Activated T-cell treated with anti-CD3 and anti-CD28 coated beads, Interleukin-2, amount 50 U/mL, for 72 hours (primary cell): ENCODE results near the gene SCGB1A1. TPM values are rescaled to one million over a fixed set of nuclear protein-coding genes. Genes with fewer than 3 reads are reported as not detected.

ENCODE experiments used
- ATAC-seq, 2 donors: fragments of 150-1000 bp; cut with Tn5 transposase; replicated peaks in 1 of 2; 2 replicates each; pipeline ENCODE4 v1.10.0; 2021; ENCODE audit warnings: moderate library complexity in 2 of 2, mild to moderate bottlenecking in 1 of 2
- DNase-seq, 2 donors: peaks; one replicate each; pipeline ENCODE4 v3.0.0; 2021 to 2022; ENCODE audit warnings: mixed read lengths in 1 of 2
- H3K27ac Mint-ChIP-seq: one replicate; pipeline ENCODE4 v1.8.0; 2022; ENCODE audit warnings: mild to moderate bottlenecking, moderate library complexity, mixed read lengths
- H3K27me3 Mint-ChIP-seq: one replicate; pipeline ENCODE4 v1.8.0; 2022; ENCODE audit warnings: low read depth, mixed read lengths
- H3K36me3 Mint-ChIP-seq, 2 donors: one replicate each; pipeline ENCODE4 v1.8.0; 2022; ENCODE audit warnings: mixed read lengths in 2 of 2, mild to moderate bottlenecking in 1 of 2; ENCODE audit not compliant: insufficient read depth in 2 of 2
- H3K4me1 Mint-ChIP-seq: one replicate; pipeline ENCODE4 v1.8.0; 2022; ENCODE audit warnings: low read depth, mixed read lengths
- H3K4me3 Mint-ChIP-seq, 2 donors: one replicate each; pipeline ENCODE4 v1.8.0; 2022; ENCODE audit warnings: mild to moderate bottlenecking in 2 of 2, mixed read lengths in 2 of 2, moderate library complexity in 2 of 2
- H3K9me3 Mint-ChIP-seq, 2 donors: one replicate each; pipeline ENCODE4 v1.8.0; 2022; ENCODE audit warnings: mixed read lengths in 2 of 2
- total RNA-seq, 2 donors: library from RNA; stranded (reverse); gene quantifications; one replicate each; pipeline ENCODE4 v1.2.3, GENCODE V29; 2022

SCGB1A1 gene
- total RNA-seq, 2 donors from 2014 or later: not detected

DNA sequence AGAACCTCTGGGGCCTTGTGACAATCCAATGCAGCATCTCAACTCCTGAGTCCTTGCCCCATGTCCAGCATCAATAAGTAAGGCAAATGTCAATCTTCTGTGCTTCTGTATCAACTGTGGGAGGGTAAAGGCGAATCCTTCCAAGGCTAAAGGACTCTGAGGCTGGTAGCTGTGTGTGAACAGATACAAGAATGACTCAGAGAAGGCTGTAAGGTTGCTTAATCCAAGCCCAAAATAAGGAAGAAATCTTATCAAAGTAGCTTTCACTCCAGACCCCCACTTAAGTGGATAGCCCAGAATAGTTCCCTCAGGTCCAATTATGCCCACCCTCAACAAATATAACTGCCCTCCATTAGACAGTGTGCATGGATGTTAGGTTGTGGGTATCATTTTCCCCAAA is 28.1 kb upstream of the SCGB1A1 start:
- no peaks in the 10 kb centered on the region for H3K36me3 Mint-ChIP-seq
- ATAC-seq: no peak
- DNase-seq: no peak

DNA sequence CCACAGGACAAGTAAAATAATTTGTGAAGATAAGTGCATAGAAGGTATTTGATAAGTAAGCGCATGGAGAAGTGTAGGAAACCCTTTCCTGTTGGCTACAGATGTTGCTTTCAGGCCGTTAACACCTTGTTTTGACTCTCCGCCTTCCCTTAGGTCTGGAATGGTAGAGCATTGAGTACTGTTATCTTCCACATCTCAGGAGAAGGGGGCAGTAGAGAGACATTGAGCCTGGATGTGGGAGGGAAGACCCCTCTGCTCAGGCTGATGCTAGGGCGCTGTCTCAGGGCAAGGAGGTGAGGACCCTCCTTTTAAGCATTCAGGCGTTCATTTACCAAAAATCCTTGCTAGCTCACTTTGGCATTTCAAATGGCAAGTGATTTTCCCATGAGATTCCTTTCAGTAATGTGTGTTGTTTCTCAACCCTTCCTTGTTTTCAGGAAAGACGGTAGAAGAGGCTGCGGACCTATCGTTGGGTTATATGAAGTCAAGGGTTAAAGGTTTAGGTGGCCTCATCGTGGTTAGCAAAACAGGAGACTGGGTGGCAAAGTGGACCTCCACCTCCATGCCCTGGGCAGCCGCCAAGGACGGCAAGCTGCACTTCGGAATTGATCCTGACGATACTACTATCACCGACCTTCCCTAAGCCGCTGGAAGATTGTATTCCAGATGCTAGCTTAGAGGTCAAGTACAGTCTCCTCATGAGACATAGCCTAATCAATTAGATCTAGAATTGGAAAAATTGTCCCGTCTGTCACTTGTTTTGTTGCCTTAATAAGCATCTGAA is 27.0 kb upstream of the SCGB1A1 start:
- no peak overlapping the region for H3K27ac Mint-ChIP-seq
- H3K9me3 Mint-ChIP-seq: no peaks in the 10 kb centered on the region
- ATAC-seq (no peak), DNase-seq (no peak)
- no peaks in the 10 kb centered on the region for H3K27me3 Mint-ChIP-seq
- no peak overlapping the region for H3K4me3 Mint-ChIP-seq
- H3K4me1 Mint-ChIP-seq: peaks cover 8% of the 10 kb centered on the region
- H3K36me3 Mint-ChIP-seq: no peaks in the 10 kb centered on the region

More for the DNA sequence above, 28.1 kb upstream of the SCGB1A1 start:
- no peak overlapping the region for H3K27ac Mint-ChIP-seq
- H3K4me1 Mint-ChIP-seq: peaks cover 14% of the 10 kb centered on the region
- no peak overlapping the region for H3K4me3 Mint-ChIP-seq
- no peaks in the 10 kb centered on the region for H3K27me3 Mint-ChIP-seq
- no peaks in the 10 kb centered on the region for H3K9me3 Mint-ChIP-seq

DNA sequence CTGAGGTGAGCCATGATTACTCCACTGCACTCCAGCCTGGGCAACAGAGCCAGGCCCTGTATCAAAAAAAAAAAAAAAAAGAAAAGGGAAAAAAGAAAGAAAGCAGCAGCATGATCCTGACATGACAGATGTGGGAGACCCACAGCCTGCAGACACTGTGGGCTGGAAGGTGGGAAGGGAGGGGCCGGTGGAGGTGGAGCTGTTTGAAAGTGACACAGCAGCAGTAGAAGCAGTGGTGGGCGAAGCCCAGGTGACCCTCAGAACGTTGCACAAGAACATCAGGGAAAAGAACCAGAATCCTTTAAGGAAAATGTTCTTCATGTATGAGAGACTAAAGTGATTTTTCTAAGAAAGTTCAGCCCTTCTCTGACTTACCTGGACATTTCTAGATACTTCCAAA is 26.3 kb upstream of the SCGB1A1 start:
- Mint-ChIP-seq H3K9me3 (no peaks in the 10 kb centered on the region), H3K4me1 (peaks cover 6% of the 10 kb centered on the region), H3K36me3 (no peaks in the 10 kb centered on the region), H3K27me3 (no peaks in the 10 kb centered on the region), H3K4me3 (no peak overlapping the region), H3K27ac (no peak overlapping the region)
- DNase-seq (no peak), ATAC-seq (no peak)

DNA sequence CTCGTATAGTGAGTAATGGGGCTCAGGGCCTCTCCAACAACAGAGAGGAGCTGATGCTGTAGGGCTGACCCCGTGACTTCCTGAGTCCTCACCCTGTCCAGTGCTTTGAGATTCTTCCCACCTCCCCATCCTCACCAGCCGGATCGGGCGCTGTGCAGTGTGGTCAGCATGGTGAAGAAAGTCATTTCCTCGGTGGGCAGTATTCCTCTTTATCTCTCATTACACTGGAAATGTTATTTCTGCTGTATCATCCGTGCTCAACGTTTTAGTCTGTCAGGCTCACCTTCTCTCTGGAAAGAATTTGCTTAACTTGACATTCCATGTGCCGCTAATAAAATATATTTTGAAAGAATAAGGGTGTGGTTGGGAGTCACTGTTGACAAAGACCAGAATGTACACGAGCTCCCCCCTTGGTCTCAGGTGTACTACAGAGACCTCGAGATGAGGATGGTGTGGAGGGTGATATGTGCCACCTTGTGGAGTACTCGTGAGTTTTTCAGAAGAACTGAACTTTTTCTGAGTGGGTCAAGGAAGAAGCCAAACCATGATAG is 25.7 kb upstream of the SCGB1A1 start:
- Mint-ChIP-seq H3K27me3 (no peaks in the 10 kb centered on the region), H3K27ac (no peak overlapping the region), H3K9me3 (no peaks in the 10 kb centered on the region), H3K4me1 (peaks cover 7% of the 10 kb centered on the region), H3K4me3 (no peak overlapping the region), H3K36me3 (no peaks in the 10 kb centered on the region)
- ATAC-seq (peak; percentile 62 to 64), DNase-seq (peak in 1 of 2 donors; percentile 33)

DNA sequence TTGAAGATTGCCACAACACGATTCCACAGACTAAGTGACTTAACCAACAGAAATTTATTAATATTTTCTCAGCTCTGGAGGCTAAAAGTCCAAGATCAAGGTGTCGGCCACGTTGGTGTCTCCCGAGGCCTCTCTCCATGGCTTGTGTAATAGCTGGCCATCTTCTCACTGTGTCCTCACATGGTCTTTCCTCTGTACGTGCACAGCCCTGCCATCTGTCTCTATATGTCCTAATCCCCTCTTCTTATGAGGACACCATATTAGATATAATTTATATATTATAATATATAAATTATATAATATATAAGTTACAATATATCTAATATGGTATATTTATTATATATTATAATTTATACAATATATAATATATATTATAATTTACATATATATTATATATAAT is 25.1 kb upstream of the SCGB1A1 start:
- no peak for ATAC-seq
- Mint-ChIP-seq H3K27ac (no peak overlapping the region), H3K4me3 (no peak overlapping the region), H3K9me3 (no peaks in the 10 kb centered on the region), H3K27me3 (no peaks in the 10 kb centered on the region), H3K4me1 (peaks cover 13% of the 10 kb centered on the region), H3K36me3 (no peaks in the 10 kb centered on the region)
- DNase-seq: no peak

DNA sequence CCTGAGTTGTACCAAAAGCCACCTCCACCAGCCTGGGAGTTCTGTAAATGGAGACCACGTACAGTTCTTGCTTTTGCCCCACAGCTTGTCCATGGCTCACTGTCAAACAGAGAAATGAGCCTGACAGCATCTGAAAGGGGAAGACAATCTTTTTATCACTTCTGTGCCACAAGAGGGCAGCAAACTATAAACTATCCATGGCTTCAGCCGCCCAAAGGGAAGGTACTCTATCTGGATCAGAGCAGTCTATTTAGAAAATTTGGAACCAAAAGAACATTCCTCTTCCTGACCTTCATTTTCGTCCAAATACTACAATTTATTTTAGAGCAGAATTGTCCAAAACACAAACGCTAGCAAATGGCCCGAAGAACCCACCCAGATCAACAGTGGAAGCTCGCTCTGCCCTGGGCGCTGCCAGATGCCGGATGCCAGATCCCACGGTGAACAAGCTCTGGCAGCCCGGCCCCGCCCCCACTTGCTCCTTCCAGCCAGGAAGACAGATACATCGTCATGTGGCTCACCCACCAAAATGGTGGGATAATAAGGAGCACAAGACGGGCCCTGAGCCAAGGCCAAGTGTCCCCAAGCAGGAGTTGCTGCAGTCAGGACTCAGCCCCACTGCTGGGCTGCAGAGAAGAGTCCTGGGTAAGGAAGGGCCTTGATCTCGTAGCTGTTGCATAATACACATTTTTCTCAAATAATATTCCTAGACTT is 23.9 kb upstream of the SCGB1A1 start:
- Mint-ChIP-seq H3K4me1 (peaks cover 26% of the 10 kb centered on the region), H3K36me3 (no peaks in the 10 kb centered on the region), H3K4me3 (no peak overlapping the region), H3K27me3 (no peaks in the 10 kb centered on the region), H3K27ac (peak overlapping the region; percentile 60), H3K9me3 (no peaks in the 10 kb centered on the region)
- peak; percentile 42 to 55 for DNase-seq
- ATAC-seq: peak; percentile 79 to 82

DNA sequence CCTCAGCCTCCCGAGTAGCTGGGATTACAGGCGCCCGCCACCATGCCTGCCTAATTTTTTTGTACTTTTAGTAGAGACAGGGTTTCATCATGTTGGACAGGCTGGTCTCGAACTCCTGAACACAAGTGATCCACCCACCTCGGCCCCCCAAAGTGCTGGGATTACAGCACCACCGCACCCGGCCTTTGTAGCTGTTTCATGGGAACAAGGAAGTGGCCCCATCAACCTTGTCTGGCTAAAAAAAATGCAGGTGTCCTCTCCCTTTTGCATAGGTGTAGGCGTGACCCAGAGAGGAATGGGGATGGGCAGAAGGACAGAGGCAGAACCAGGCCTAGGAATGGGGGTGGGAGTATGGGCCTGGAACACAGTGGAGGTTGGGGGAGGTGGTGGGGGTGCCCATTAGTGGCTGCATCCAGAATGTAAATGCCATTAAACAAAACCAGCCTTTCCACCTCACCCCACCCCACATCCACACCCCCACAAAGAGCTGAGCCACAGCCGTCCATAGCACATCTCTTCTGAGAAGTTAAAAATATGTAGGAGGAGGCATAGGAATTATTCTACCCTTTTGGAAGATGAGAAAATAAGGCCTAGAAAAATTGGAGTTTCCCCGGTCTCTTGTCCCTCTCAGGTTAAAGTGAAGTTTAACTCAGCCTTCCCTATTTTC is 22.8 kb upstream of the SCGB1A1 start:
- Mint-ChIP-seq H3K9me3 (no peaks in the 10 kb centered on the region), H3K27me3 (no peaks in the 10 kb centered on the region), H3K36me3 (no peaks in the 10 kb centered on the region), H3K4me1 (peaks cover 32% of the 10 kb centered on the region), H3K27ac (no peak overlapping the region), H3K4me3 (no peak overlapping the region)
- ATAC-seq (no peak), DNase-seq (no peak)

DNA sequence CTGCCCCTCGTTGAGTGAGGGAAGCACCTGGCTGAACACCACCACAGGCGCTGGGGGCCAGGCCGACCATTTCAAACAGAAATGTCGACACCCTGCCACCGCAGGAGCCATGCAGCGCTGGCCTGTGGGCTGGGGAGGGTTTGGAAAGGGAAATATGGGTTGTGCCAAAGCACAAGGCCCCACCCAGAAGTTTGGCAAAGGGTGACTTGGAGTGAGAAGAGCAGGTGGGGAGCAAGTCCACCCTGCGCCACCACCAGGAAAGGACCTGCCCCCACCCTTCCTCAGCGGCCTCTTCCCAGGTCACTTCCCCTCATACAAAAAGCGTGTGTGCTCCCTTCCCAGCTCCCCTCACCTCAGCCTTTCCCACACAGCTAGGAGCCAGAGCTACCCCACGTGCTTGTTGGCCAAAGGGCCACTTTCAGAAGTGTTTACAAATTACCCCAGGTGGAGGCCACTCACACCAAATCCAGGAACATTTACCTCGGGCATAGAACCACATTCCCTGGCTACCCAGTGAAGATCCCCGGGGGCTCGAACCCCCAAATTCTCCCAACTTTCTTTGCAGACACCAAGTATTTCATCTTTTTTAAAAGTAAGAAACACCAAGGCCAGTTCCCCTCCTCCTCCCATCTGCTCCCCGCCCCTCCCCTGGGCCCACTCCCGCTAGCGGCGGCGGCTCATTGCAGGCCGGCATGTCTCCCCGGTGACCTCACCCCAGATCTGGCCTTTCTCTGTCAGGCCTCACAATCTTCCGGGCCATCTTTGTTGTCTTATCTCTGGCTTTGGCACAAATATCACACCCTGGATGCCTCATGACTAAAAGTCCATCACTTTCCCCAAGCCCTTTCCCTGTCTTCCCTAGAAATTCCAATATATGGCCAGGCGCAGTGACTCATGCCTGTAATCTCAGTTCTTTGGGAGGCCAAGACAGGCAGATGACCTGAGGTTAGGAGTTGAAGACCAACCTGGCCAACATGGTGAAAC is 20.5 kb upstream of the SCGB1A1 start:
- no peaks in the 10 kb centered on the region for H3K36me3 Mint-ChIP-seq
- H3K27ac Mint-ChIP-seq: no peak overlapping the region

DNA sequence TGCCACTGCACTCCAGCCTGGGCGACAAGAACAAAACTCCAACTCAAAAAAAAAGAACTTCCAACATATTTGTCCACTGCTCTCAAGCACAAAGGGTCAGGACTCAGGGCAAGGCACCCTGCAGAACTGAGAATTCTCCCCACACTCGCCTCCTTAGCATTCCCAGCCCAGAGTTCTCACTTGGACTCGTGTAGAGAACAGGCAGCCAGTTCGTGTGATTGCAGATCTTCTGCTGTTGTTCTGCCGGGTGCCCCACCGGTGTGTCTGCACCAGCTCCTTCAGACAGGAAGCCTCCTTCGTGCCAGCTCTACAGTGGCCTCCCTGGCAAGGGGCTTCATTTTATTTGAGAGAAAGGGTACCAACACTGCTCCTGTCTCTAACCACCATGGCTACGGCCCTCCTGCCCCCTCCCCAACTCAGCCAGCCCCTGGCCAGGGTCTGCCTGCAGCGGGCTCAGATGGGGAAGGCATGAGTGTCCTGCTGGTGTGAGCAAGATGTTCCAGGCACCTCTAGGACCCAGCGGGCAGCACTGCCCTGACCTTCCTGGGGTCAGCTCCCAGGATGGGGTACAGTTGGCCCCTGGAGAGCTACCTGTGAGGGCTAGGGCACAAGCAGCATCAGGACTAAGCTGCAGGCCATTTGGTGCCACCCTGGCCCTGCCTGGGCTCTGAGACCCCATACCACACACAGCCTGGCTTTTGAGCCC is 19.5 kb upstream of the SCGB1A1 start:
- ATAC-seq (no peak), DNase-seq (no peak)
- H3K36me3 Mint-ChIP-seq: no peaks in the 10 kb centered on the region
- H3K27me3 Mint-ChIP-seq: no peaks in the 10 kb centered on the region
- H3K4me1 Mint-ChIP-seq: peaks cover 52% of the 10 kb centered on the region
- H3K27ac Mint-ChIP-seq: peak overlapping the region; percentile 68
- H3K9me3 Mint-ChIP-seq: no peaks in the 10 kb centered on the region
- H3K4me3 Mint-ChIP-seq: peak overlapping the region in 1 of 2 donors; percentile 19

More for the DNA sequence above, 20.5 kb upstream of the SCGB1A1 start:
- peaks cover 52% of the 10 kb centered on the region for H3K4me1 Mint-ChIP-seq
- H3K27me3 Mint-ChIP-seq: no peaks in the 10 kb centered on the region
- no peak overlapping the region for H3K4me3 Mint-ChIP-seq
- DNase-seq (no peak), ATAC-seq (no peak)
- no peaks in the 10 kb centered on the region for H3K9me3 Mint-ChIP-seq

DNA sequence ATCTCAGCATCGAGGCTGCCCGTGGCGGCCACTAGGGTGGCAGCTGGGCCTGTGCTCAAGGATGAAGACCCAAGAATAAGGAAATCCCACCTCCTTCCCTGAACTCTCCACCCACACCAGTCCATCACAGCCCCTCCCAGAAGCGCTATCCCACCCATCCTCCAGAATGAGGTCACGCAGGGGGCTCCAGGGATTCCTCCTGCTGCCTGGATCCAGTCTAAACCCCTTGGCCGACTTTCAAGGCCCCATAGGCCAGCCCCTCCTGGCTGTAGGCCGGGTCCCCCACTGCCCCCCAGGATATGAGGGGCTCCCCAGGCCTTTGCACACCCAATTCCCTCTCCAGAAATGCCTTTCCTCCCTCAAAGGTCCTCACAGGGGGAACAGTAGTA is 19.0 kb upstream of the SCGB1A1 start:
- H3K4me3 Mint-ChIP-seq: no peak overlapping the region
- H3K27ac Mint-ChIP-seq: peak overlapping the region; percentile 68
- H3K27me3 Mint-ChIP-seq: no peaks in the 10 kb centered on the region
- H3K4me1 Mint-ChIP-seq: peaks cover 49% of the 10 kb centered on the region
- ATAC-seq: no peak
- DNase-seq: no peak
- no peaks in the 10 kb centered on the region for H3K36me3 Mint-ChIP-seq
- no peaks in the 10 kb centered on the region for H3K9me3 Mint-ChIP-seq

DNA sequence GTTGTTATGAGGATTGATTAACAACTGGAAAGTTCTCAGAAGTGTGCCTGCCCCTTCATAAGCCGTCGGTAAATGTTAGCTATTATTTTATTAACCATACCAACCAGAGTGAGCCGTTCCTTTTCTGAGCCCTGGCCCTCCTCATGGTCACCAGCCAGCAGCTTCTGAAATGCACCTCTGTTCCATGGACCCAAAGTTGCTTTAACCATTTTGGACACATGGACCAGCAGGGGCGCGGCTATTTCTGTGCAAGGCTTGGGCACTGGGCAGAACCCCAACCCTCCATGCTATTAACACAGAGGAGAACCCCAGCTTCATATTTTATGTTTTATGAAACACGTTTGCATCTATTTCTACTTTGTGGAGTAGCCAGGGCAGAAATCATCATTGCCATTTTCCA is 18.6 kb upstream of the SCGB1A1 start:
- Mint-ChIP-seq H3K9me3 (no peaks in the 10 kb centered on the region), H3K4me1 (peaks cover 46% of the 10 kb centered on the region), H3K4me3 (no peak overlapping the region), H3K36me3 (no peaks in the 10 kb centered on the region), H3K27ac (peak overlapping the region; percentile 63), H3K27me3 (no peaks in the 10 kb centered on the region)
- ATAC-seq: no peak
- no peak for DNase-seq

DNA sequence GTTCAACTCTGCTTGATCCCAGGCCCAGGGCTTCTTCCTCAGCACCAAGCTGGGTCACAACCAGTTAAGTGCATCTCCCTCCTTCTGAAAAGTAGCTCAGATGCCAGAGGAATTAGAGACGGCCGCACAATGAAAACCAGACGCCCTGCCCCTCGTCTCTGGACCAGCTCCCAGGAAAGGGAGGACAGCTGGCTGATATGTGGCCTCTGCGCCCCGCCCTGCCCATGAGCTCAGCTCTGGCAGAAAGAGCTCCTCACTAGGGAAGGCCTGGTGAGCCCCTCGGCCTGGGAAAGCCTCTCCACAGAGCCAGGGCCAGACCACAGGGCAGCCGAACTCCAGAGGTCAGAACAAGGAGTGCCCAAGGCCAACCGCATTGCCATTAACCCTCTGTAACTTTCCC is 18.1 kb upstream of the SCGB1A1 start:
- Mint-ChIP-seq H3K4me1 (peaks cover 46% of the 10 kb centered on the region), H3K27me3 (no peaks in the 10 kb centered on the region), H3K27ac (peak overlapping the region; percentile 63), H3K9me3 (no peaks in the 10 kb centered on the region), H3K36me3 (no peaks in the 10 kb centered on the region), H3K4me3 (peak overlapping the region; percentile 68 to 81)
- ATAC-seq (no peak), DNase-seq (no peak)
